Peyer's patch (tissue), 4 donors: ENCODE results near the gene SPATA9.

Experiments
- CTCF ChIP-seq, 6 experiments: fragments of 450-650 bp in 4 of 6; fragments of 200-600 bp in 2 of 6; sonication (generic) in 1 of 6; IDR thresholded peaks; one replicate each; pipeline ENCODE4 v1.5.1; 2017 to 2019; ENCODE audit warnings: antibody characterized with exemption in 6 of 6, mild to moderate bottlenecking in 3 of 6, moderate library complexity in 1 of 6
- POLR2A ChIP-seq, 2 donors: fragments of 450-650 bp; IDR thresholded peaks; one replicate each; pipeline ENCODE4 v1.5.1; 2017; ENCODE audit warnings: antibody characterized with exemption in 2 of 2, mild to moderate bottlenecking in 2 of 2, moderate library complexity in 2 of 2

- TF ChIP-seq CTCF (IDR thresholded peaks at IDR 0.05): no peak
- no peak for TF ChIP-seq POLR2A (IDR thresholded peaks at IDR 0.05)
Observed at GRCh38 chr5:95620870-95621838, 61.6 kb downstream of the SPATA9 start.
